ENCODE measurements around the gene RHAG. TPM values are rescaled to one million over a fixed set of nuclear protein-coding genes. Genes with fewer than 3 reads are reported as not detected.

RHAG gene
- total RNA-seq (2013), result not detected
- polyA plus RNA-seq (not detected), polyA minus RNA-seq (0.64 and 0.69 TPM in 2 replicates), total RNA-seq (0 to 1.1 (median 0.06) reads per million in 11 experiments)

GRCh38 chr6:49636713-49637349 lies at the start of gene RHAG:
RHAG (minus strand) TSS chr6:49636839; CDS start chr6:49636812, 27 bp downstream.
- H3K27ac Mint-ChIP-seq, result no peak within 1 kb of the TSS
- WGBS (ENCODE audit: insufficient coverage), result no CpG with 5 or more reads among the region's 3 CpGs
- Histone ChIP-seq H3K27me3 (ENCODE audit: control insufficient read depth in 2 of 2, insufficient read depth in 2 of 2, low read length in 2 of 2) (no peaks in the 10 kb centered on the region), H3K27ac (ENCODE audit: low read depth in 1 of 2, low read length in 2 of 2) (no peak within 1 kb of the TSS), H3K79me2 (ENCODE audit: insufficient read depth, low read length) (no peaks in the 10 kb centered on the region), H3K36me3 (replicated peaks in 1 of 2; ENCODE audit: control insufficient read depth in 1 of 2, insufficient read depth in 2 of 2, low read length in 2 of 2) (no peaks in the 10 kb centered on the region), H3K9ac (ENCODE audit: insufficient read depth, low read length, poor library complexity, severe bottlenecking) (no peak within 1 kb of the TSS), H3K4me2 (replicated peaks; ENCODE audit: extremely low read depth, low read length, poor library complexity, severe bottlenecking) (no peak within 1 kb of the TSS), H3K9me3 (replicated peaks in 1 of 2; ENCODE audit: control insufficient read depth in 1 of 2, insufficient read depth in 1 of 2, low read length in 2 of 2) (no peaks in the 10 kb centered on the region), H3K4me1 (ENCODE audit: control insufficient read depth in 1 of 2, insufficient read depth in 2 of 2, low read length in 2 of 2) (no peaks in the 10 kb centered on the region), H2AFZ (ENCODE audit: insufficient read depth, low read depth, low read length, poor library complexity, severe bottlenecking) (no peak within 1 kb of the TSS), H4K20me1 (ENCODE audit: insufficient read depth, low read length) (no peaks in the 10 kb centered on the region), H3K4me3 (replicated peaks in 1 of 3; ENCODE audit: low read depth in 2 of 3, low read length in 3 of 3) (no peak within 1 kb of the TSS)
- H3K4me1 Mint-ChIP-seq, result no peaks in the 10 kb centered on the region
- H3K36me3 Mint-ChIP-seq, result no peaks in the 10 kb centered on the region
- intact Hi-C loops (cut with micrococcal nuclease), result no loop called here
- H3K4me3 Mint-ChIP-seq, result no peak within 1 kb of the TSS
- TF ChIP-seq, protein P1, sequence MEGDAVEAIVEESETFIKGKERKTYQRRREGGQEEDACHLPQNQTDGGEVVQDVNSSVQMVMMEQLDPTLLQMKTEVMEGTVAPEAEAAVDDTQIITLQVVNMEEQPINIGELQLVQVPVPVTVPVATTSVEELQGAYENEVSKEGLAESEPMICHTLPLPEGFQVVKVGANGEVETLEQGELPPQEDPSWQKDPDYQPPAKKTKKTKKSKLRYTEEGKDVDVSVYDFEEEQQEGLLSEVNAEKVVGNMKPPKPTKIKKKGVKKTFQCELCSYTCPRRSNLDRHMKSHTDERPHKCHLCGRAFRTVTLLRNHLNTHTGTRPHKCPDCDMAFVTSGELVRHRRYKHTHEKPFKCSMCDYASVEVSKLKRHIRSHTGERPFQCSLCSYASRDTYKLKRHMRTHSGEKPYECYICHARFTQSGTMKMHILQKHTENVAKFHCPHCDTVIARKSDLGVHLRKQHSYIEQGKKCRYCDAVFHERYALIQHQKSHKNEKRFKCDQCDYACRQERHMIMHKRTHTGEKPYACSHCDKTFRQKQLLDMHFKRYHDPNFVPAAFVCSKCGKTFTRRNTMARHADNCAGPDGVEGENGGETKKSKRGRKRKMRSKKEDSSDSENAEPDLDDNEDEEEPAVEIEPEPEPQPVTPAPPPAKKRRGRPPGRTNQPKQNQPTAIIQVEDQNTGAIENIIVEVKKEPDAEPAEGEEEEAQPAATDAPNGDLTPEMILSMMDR (IDR thresholded peaks at IDR 0.05), result no peak
- peaks cover 0 to 2% (median 0%) of the 10 kb centered on the region in 7 donors for H3K9me3 Mint-ChIP-seq
- DNase-seq, result no peak
- H3K27me3 Mint-ChIP-seq (ENCODE audit: low read depth in 3 of 3), result no peaks in the 10 kb centered on the region

DNA sequence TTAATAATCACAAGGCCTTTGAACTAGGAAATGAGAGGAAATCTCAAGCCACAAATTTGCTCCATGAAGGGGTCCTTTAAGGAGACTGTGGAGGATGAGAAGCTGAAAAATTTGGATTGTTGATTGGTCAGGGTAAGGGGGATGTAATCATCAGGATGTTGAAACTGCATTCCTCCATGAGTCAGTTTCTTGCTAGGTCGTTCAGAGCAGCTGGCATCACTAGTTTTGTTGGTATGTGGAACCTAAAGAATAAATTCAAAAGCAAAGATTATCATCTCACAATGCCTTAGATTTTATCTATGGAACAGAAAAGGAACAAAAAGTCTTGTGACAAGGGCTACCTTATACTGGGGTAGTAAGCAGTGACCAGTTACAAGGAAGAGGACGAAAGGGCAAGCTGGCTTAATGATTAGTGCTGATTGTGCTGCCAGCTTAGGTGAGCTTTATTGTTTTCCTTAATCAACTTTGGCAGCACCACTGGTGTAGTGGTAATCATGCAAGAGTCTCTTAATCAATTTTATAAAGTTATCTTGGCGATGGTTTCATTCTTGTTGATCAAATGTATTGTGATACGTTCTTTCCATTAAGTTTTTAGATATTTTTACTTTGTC lies 40.1 kb upstream of the RHAG start:
- Histone ChIP-seq H2AFZ (ENCODE audit: insufficient read depth, low read depth, low read length, poor library complexity, severe bottlenecking) (no peak overlapping the region), H3K9me3 (replicated peaks in 1 of 2; ENCODE audit: control insufficient read depth in 1 of 2, insufficient read depth in 1 of 2, low read length in 2 of 2) (no peaks in the 10 kb centered on the region), H3K27ac (ENCODE audit: low read depth in 1 of 2, low read length in 2 of 2) (no peak overlapping the region), H3K4me1 (ENCODE audit: control insufficient read depth in 1 of 2, insufficient read depth in 2 of 2, low read length in 2 of 2) (no peaks in the 10 kb centered on the region), H3K79me2 (ENCODE audit: insufficient read depth, low read length) (no peaks in the 10 kb centered on the region), H4K20me1 (ENCODE audit: insufficient read depth, low read length) (no peaks in the 10 kb centered on the region), H3K4me2 (replicated peaks; ENCODE audit: extremely low read depth, low read length, poor library complexity, severe bottlenecking) (no peak overlapping the region), H3K27me3 (ENCODE audit: control insufficient read depth in 2 of 2, insufficient read depth in 2 of 2, low read length in 2 of 2) (no peaks in the 10 kb centered on the region), H3K4me3 (replicated peaks in 1 of 3; ENCODE audit: low read depth in 2 of 3, low read length in 3 of 3) (no peak overlapping the region), H3K36me3 (replicated peaks in 1 of 2; ENCODE audit: control insufficient read depth in 1 of 2, insufficient read depth in 2 of 2, low read length in 2 of 2) (no peaks in the 10 kb centered on the region), H3K9ac (ENCODE audit: insufficient read depth, low read length, poor library complexity, severe bottlenecking) (no peak overlapping the region)
- H3K9me3 Mint-ChIP-seq, result peaks cover 0 to 8% (median 5%) of the 10 kb centered on the region in 7 donors
- no peaks in the 10 kb centered on the region for H3K36me3 Mint-ChIP-seq
- H3K27ac Mint-ChIP-seq, result no peak overlapping the region
- no peaks in the 10 kb centered on the region for H3K4me1 Mint-ChIP-seq
- TF ChIP-seq, protein P1 (IDR thresholded peaks at IDR 0.05), result no peak
- intact Hi-C loops (cut with micrococcal nuclease), result no loop called here
- no CpG with 5 or more reads among the region's 4 CpGs for WGBS (ENCODE audit: insufficient coverage)
- H3K4me3 Mint-ChIP-seq, result no peak overlapping the region
- no peak for DNase-seq
- no peaks in the 10 kb centered on the region for H3K27me3 Mint-ChIP-seq (ENCODE audit: low read depth in 3 of 3)
